GM23338 (cell line): ENCODE results near the gene NDUFS7. TPM values are rescaled to one million over a fixed set of nuclear protein-coding genes. Genes with fewer than 3 reads are reported as not detected.

ENCODE experiments used
- ATAC-seq: fragments of 200-7000 bp; cut with Tn5 transposase; 3 replicates; pipeline ENCODE4 v1.9.1; 2020
- DNase-seq: peaks from one replicate; pipeline ENCODE4 v3.0.0-alpha.2; 2015; ENCODE audit warnings: low spot score
- H2AFZ ChIP-seq: fragments of 200-600 bp; sonication (generic); 2 replicates; pipeline ENCODE4 v1.8.0; 2016; ENCODE audit warnings: antibody characterized with exemption, mild to moderate bottlenecking, moderate library complexity
- H3F3A ChIP-seq: fragments of 200-600 bp; sonication (generic); replicated peaks from 2 replicates; pipeline ENCODE4 v1.8.0; 2017; ENCODE audit warnings: antibody characterized with exemption, mixed run types, low read depth
- H3K27ac ChIP-seq: fragments of 200-600 bp; sonication (generic); 2 replicates; pipeline ENCODE4 v1.6.1; 2016; ENCODE audit warnings: low read depth
- H3K27me3 ChIP-seq: fragments of 200-600 bp; sonication (generic); 2 replicates; pipeline ENCODE4 v1.8.0; 2016; ENCODE audit warnings: mild to moderate bottlenecking, mixed run types, moderate library complexity; ENCODE audit not compliant: insufficient read depth
- H3K36me3 ChIP-seq: fragments of 200-600 bp; sonication (generic); 2 replicates; pipeline ENCODE4 v1.8.0; 2016; ENCODE audit warnings: mild to moderate bottlenecking; ENCODE audit not compliant: insufficient read depth
- H3K4me1 ChIP-seq: fragments of 200-600 bp; sonication (generic); 2 replicates; pipeline ENCODE4 v1.8.0; 2016; ENCODE audit warnings: mild to moderate bottlenecking, moderate library complexity; ENCODE audit not compliant: insufficient read depth
- H3K4me2 ChIP-seq: fragments of 200-600 bp; sonication (generic); 2 replicates; pipeline ENCODE4 v1.7.1; 2017; ENCODE audit warnings: mixed run types
- H3K4me3 ChIP-seq: fragments of 200-600 bp; sonication (generic); 2 replicates; pipeline ENCODE4 v1.6.1; 2016; ENCODE audit warnings: mixed run types
- H3K79me2 ChIP-seq: fragments of 200-600 bp; sonication (generic); replicated peaks from 2 replicates; pipeline ENCODE4 v1.8.0; 2017; ENCODE audit warnings: mild to moderate bottlenecking; ENCODE audit not compliant: insufficient read depth
- H3K9me2 ChIP-seq: fragments of 200-600 bp; sonication (generic); 2 replicates; pipeline ENCODE4 v1.8.0; 2017; ENCODE audit not compliant: insufficient read depth
- H4K20me1 ChIP-seq: fragments of 200-600 bp; sonication (generic); replicated peaks from 2 replicates; pipeline ENCODE4 v1.8.0; 2017; ENCODE audit warnings: mild to moderate bottlenecking; ENCODE audit not compliant: insufficient read depth
- H3K27ac Mint-ChIP-seq: 2 replicates; pipeline ENCODE4 v1.8.0; 2020; ENCODE audit warnings: inconsistent platforms, mild to moderate bottlenecking, moderate library complexity, mixed read lengths
- H3K27me3 Mint-ChIP-seq: 3 replicates; pipeline ENCODE4 v1.8.0; 2022; ENCODE audit warnings: low read depth, mild to moderate bottlenecking, moderate library complexity, mixed read lengths, inconsistent platforms; ENCODE audit not compliant: insufficient read depth, poor library complexity
- H3K36me3 Mint-ChIP-seq: 3 replicates; pipeline ENCODE4 v1.8.0; 2021; ENCODE audit warnings: low read depth, mild to moderate bottlenecking, inconsistent platforms, moderate library complexity, mixed read lengths
- H3K4me1 Mint-ChIP-seq: 3 replicates; pipeline ENCODE4 v1.8.0; 2020; ENCODE audit warnings: mild to moderate bottlenecking, inconsistent platforms, mixed read lengths
- H3K4me3 Mint-ChIP-seq: 3 replicates; pipeline ENCODE4 v1.8.0; 2021; ENCODE audit warnings: moderate library complexity, mild to moderate bottlenecking, inconsistent platforms, mixed read lengths
- H3K9me3 Mint-ChIP-seq: 3 replicates; pipeline ENCODE4 v1.8.0; 2020; ENCODE audit warnings: moderate library complexity, mild to moderate bottlenecking, inconsistent platforms, mixed read lengths
- CREB1 ChIP-seq: fragments of 250-450 bp; sonication (Bioruptor Pico); IDR thresholded peaks from 2 replicates; pipeline ENCODE4 v1.5.0; 2020; ENCODE audit warnings: low read depth, mild to moderate bottlenecking, moderate library complexity
- REST ChIP-seq: IDR thresholded peaks from one replicate; pipeline ENCODE4 v1.6.1; 2018; ENCODE audit warnings: antibody characterized with exemption; ENCODE audit not compliant: unreplicated experiment
- STAT1 ChIP-seq: IDR thresholded peaks from one replicate; pipeline ENCODE4 v1.6.1; 2016; ENCODE audit warnings: antibody characterized with exemption; ENCODE audit not compliant: unreplicated experiment
- ZNF114 ChIP-seq: fragments of 250-450 bp; sonication (Bioruptor Pico); IDR thresholded peaks from 2 replicates; pipeline ENCODE4 v1.5.0; 2020; ENCODE audit warnings: mild to moderate bottlenecking, moderate library complexity
- ZNF462 ChIP-seq: fragments of 250-450 bp; sonication (Bioruptor Pico); IDR thresholded peaks from 2 replicates; pipeline ENCODE4 v1.5.0; 2020; ENCODE audit warnings: mild to moderate bottlenecking, moderate library complexity
- polyA plus RNA-seq: library from polyadenylated mRNA; unstranded; fragments of >200 nt; fragmentation: Nextera tagmentation; extraction: Ambion mirVana; gene quantifications from 2 replicates; pipeline ENCODE4 v1.2.1, GENCODE V29; 2016
- total RNA-seq: library from RNA; depleted of rRNA; stranded (reverse); fragments of >200 nt; shearing (Covaris generic); gene quantifications from 2 replicates; pipeline ENCODE4 v1.2.3, GENCODE V29; 2014

The NDUFS7 gene
- total and polyA plus RNA-seq, 2 experiments from 2014 or later, result 132 to 203 TPM

- TF ChIP-seq REST (no peak), STAT1 (no peak), CREB1 (CRISPR knock-in tag) (no peak)
These were observed 32.8 kb upstream of the NDUFS7 start (continued) for GRCh38 chr19:1350867-1351266.

- ATAC-seq (no peak), DNase-seq (no peak)
- no peak overlapping the region for H3K4me3 ChIP-seq
- peaks cover 5% of the 10 kb centered on the region; the same call in 2 of the 3 replicates for H3K36me3 Mint-ChIP-seq
- no peak overlapping the region for H3K27ac ChIP-seq
- H3K79me2 ChIP-seq, result peaks cover 10% of the 10 kb centered on the region
- H4K20me1 ChIP-seq, result peaks cover 8% of the 10 kb centered on the region
- no peak overlapping the region for H3K4me2 ChIP-seq
- no peak overlapping the region for H2AFZ ChIP-seq
- no peaks in the 10 kb centered on the region for H3K27me3 ChIP-seq
- peaks cover 9% of the 10 kb centered on the region for H3K4me1 ChIP-seq
- no peak overlapping the region for H3K4me3 Mint-ChIP-seq
- H3K36me3 ChIP-seq, result no peaks in the 10 kb centered on the region
- no peaks in the 10 kb centered on the region for H3K9me2 ChIP-seq
- H3K9me3 Mint-ChIP-seq, result peaks cover 2% of the 10 kb centered on the region; the same call in 2 of the 3 replicates
- H3K27me3 Mint-ChIP-seq, result peaks cover 11% of the 10 kb centered on the region
- H3K27ac Mint-ChIP-seq, result no peak overlapping the region
- H3F3A ChIP-seq, result peaks cover 26% of the 10 kb centered on the region
- no peak for TF ChIP-seq ZNF114 (CRISPR knock-in tag)
- no peak for TF ChIP-seq ZNF462 (CRISPR knock-in tag)
- H3K4me1 Mint-ChIP-seq, result peaks cover 12% of the 10 kb centered on the region
These were observed 32.3 kb upstream of the NDUFS7 start for GRCh38 chr19:1351381-1351851.
